IMR-90 (cell line): ENCODE results near the gene GON7. TPM values are rescaled to one million over a fixed set of nuclear protein-coding genes. Genes with fewer than 3 reads are reported as not detected.

Source experiments
- ATAC-seq: fragments of 200-7000 bp; cut with Tn5 transposase; 2 replicates; pipeline ENCODE4 v1.9.1; 2020; ENCODE audit warnings: low read depth, mild to moderate bottlenecking, moderate library complexity
- BruUV-seq: library from RNA; stranded (reverse); fragments of 400-500 nt; replicated peaks from 2 replicates; lab custom pipeline; 2021; lab: Mats Ljungman, UMichigan
- CTCF ChIA-PET: fragments of 300-600 bp; formaldehyde crosslinking; extraction: SDS; loops from one replicate; lab custom pipeline; 2021; ENCODE audit warnings: antibody characterized with exemption; lab: Yijun Ruan, JAX
- POLR2A ChIA-PET: fragments of 300-600 bp; sonication (Branson Sonifier 250); formaldehyde crosslinking; loops from one replicate; lab custom pipeline; 2022; ENCODE audit warnings: antibody characterized with exemption; ENCODE audit not compliant: unreplicated experiment; lab: Charles Lee
- DNase-seq: peaks from one replicate; pipeline ENCODE4 v3.0.0; 2013
- H2AFZ ChIP-seq: replicated peaks from 2 replicates; pipeline ENCODE3; 2013; ENCODE audit warnings: low read length, mild to moderate bottlenecking; ENCODE audit not compliant: poor library complexity
- H2AK5ac ChIP-seq: 2 replicates; pipeline ENCODE4 v1.6.1; 2013; ENCODE audit warnings: low read depth, low read length, inconsistent platforms
- H2AK9ac ChIP-seq: replicated peaks from 2 replicates; pipeline ENCODE3; 2013; ENCODE audit warnings: mild to moderate bottlenecking, low read depth, low read length, moderate library complexity; ENCODE audit not compliant: poor library complexity
- H2BK120ac ChIP-seq: 2 replicates; pipeline ENCODE4 v1.6.1; 2013; ENCODE audit warnings: low read depth, low read length, inconsistent platforms
- H2BK15ac ChIP-seq: 3 replicates; pipeline ENCODE4 v1.6.1; 2013; ENCODE audit warnings: low read depth, low read length, inconsistent platforms
- H2BK20ac ChIP-seq: 2 replicates; pipeline ENCODE4 v1.6.1; 2013; ENCODE audit warnings: low read depth, mild to moderate bottlenecking, inconsistent platforms, low read length, moderate library complexity
- H2BK5ac ChIP-seq: 2 replicates; pipeline ENCODE4 v1.6.1; 2013; ENCODE audit warnings: mild to moderate bottlenecking, low read depth, low read length, inconsistent platforms; ENCODE audit not compliant: poor library complexity, severe bottlenecking
- H3K14ac ChIP-seq: replicated peaks from 2 replicates; pipeline ENCODE4 v1.6.1; 2013; ENCODE audit warnings: low read depth, low read length, inconsistent platforms
- H3K18ac ChIP-seq: 2 replicates; pipeline ENCODE4 v1.6.1; 2013; ENCODE audit warnings: low read depth, low read length, control low read depth
- H3K23ac ChIP-seq: 2 replicates; pipeline ENCODE4 v1.6.1; 2013; ENCODE audit warnings: low read depth, low read length, inconsistent platforms
- H3K27ac ChIP-seq: 2 replicates; pipeline ENCODE4 v1.5.1; 2013; ENCODE audit warnings: mild to moderate bottlenecking, control low read depth, low read length; ENCODE audit not compliant: insufficient read depth
- H3K27me3 ChIP-seq: 2 replicates; pipeline ENCODE4 v1.6.1; 2013; ENCODE audit warnings: low read length; ENCODE audit not compliant: control insufficient read depth, insufficient read depth
- H3K36me3 ChIP-seq: 2 replicates; pipeline ENCODE4 v1.6.1; 2013; ENCODE audit warnings: low read length, mixed read lengths; ENCODE audit not compliant: control insufficient read depth, insufficient read depth
- H3K4ac ChIP-seq: 2 replicates; pipeline ENCODE4 v1.6.1; 2013; ENCODE audit warnings: low read depth, low read length, inconsistent platforms
- H3K4me1 ChIP-seq: 2 replicates; pipeline ENCODE4 v1.6.1; 2013; ENCODE audit warnings: low read length, mixed read lengths; ENCODE audit not compliant: control insufficient read depth, insufficient read depth
- H3K4me2 ChIP-seq: 2 replicates; pipeline ENCODE4 v1.6.1; 2013; ENCODE audit warnings: low read depth, mild to moderate bottlenecking, control low read depth, low read length, moderate library complexity
- H3K4me3 ChIP-seq: 2 replicates; pipeline ENCODE4 v1.5.1; 2013; ENCODE audit warnings: low read depth, mild to moderate bottlenecking, control low read depth, low read length, moderate library complexity; ENCODE audit not compliant: insufficient read depth
- H3K56ac ChIP-seq: 2 replicates; pipeline ENCODE4 v1.6.1; 2013; ENCODE audit warnings: low read length, inconsistent platforms; ENCODE audit not compliant: insufficient read depth; ENCODE audit errors: extremely low read depth
- H3K79me1 ChIP-seq, 2 experiments: 2 replicates each; pipeline ENCODE4 v1.6.1; 2013; ENCODE audit warnings: low read length in 2 of 2, inconsistent platforms in 1 of 2, low read depth in 1 of 2
- H3K9ac ChIP-seq: 2 replicates; pipeline ENCODE4 v1.6.1; 2013; ENCODE audit warnings: low read depth, low read length, control low read depth
- H3K9me1 ChIP-seq: 2 replicates; pipeline ENCODE4 v1.6.1; 2013; ENCODE audit warnings: low read length, inconsistent platforms; ENCODE audit not compliant: insufficient read depth
- H3K9me3 ChIP-seq: 2 replicates; pipeline ENCODE4 v1.6.1; 2013; ENCODE audit warnings: low read length; ENCODE audit not compliant: control insufficient read depth, insufficient read depth
- H4K20me1 ChIP-seq: 2 replicates; pipeline ENCODE4 v1.6.1; 2013; ENCODE audit warnings: low read length, inconsistent platforms; ENCODE audit not compliant: insufficient read depth
- H4K5ac ChIP-seq: 2 replicates; pipeline ENCODE4 v1.6.1; 2013; ENCODE audit warnings: mild to moderate bottlenecking, low read depth, low read length, control low read depth
- H4K8ac ChIP-seq, 2 experiments: 2 replicates each; pipeline ENCODE4 v1.6.1; 2013; ENCODE audit warnings: low read depth in 2 of 2, low read length in 2 of 2, control low read depth in 1 of 2, inconsistent platforms in 1 of 2
- H4K91ac ChIP-seq: 2 replicates; pipeline ENCODE4 v1.6.1; 2013; ENCODE audit warnings: low read depth, low read length, inconsistent platforms; ENCODE audit not compliant: insufficient read depth
- BHLHE40 ChIP-seq: fragments of 150-350 bp; IDR thresholded peaks from 2 replicates; pipeline ENCODE4 v1.6.1; 2016; ENCODE audit warnings: mild to moderate bottlenecking, low read depth, low read length
- CTCF ChIP-seq: conservative IDR thresholded peaks from 2 replicates; pipeline ENCODE4 v1.5.1; 2012; ENCODE audit warnings: mild to moderate bottlenecking, low read depth, low read length, improper control_type of control experiment
- MAZ ChIP-seq: IDR thresholded peaks from 2 replicates; pipeline ENCODE4 v1.6.1; 2012; ENCODE audit warnings: low read depth, mild to moderate bottlenecking, low read length, improper control_type of control experiment, moderate library complexity, borderline replicate concordance
- POLR2A ChIP-seq: IDR thresholded peaks from 2 replicates; pipeline ENCODE4 v1.6.1; 2012; ENCODE audit warnings: mild to moderate bottlenecking, low read depth, low read length
- RCOR1 ChIP-seq: IDR thresholded peaks from 2 replicates; pipeline ENCODE4 v1.6.1; 2012; ENCODE audit warnings: mild to moderate bottlenecking, low read length, improper control_type of control experiment; ENCODE audit not compliant: insufficient replicate concordance
- RFX5 ChIP-seq: IDR thresholded peaks from 2 replicates; pipeline ENCODE4 v1.8.0; 2012; ENCODE audit warnings: low read depth, mild to moderate bottlenecking, low read length, moderate library complexity
- WGBS, 2 experiments: methylation state at CpG; one replicate each; pipeline versions ENCODE4 v1.1.5 to v1.1.7; 2013; ENCODE audit warnings: missing lambda C conversion rate in 2 of 2; ENCODE audit not compliant: insufficient read length in 1 of 2; ENCODE audit errors: extremely low coverage in 2 of 2; 5-methylcytosine and 5-hydroxymethylcytosine counted together
- dilution Hi-C: fragments of 300-500 bp; cut with HindIII; formaldehyde crosslinking; loops from one replicate; pipeline ENCODE4 v1.14.3; 2018; ENCODE audit warnings: low sequenced_read_pairs; ENCODE audit not compliant: unreplicated experiment
- in situ Hi-C: fragments of 300-500 bp; cut with MboI; formaldehyde crosslinking; loops from 3 replicates; pipeline ENCODE4 v1.14.3; 2019; ENCODE audit warnings: low sequenced_read_pairs, inconsistent platforms, mixed read lengths
- intact Hi-C: fragments of 100-400 bp; cut with micrococcal nuclease; formaldehyde crosslinking; loops from 2 replicates; pipeline ENCODE4 v1.10.0; 2022
- polyA plus RNA-seq, 3 experiments: library from polyadenylated mRNA; depleted of rRNA; stranded (reverse); fragments of >200 nt; gene quantifications; 2 replicates each; pipeline ENCODE4 v1.2.3, GENCODE V29; 2012; ENCODE audit warnings: low replicate concordance in 1 of 3
- total RNA-seq: library from RNA; depleted of rRNA; stranded (reverse); fragments of >200 nt; gene quantifications from 2 replicates; pipeline ENCODE4 v1.2.3, GENCODE V29; 2012
- TF ChIP-seq, protein P1 (sequence below): fragments of 150-350 bp; IDR thresholded peaks from 2 replicates; pipeline ENCODE4 v1.6.1; 2017; ENCODE audit warnings: mild to moderate bottlenecking, antibody characterized with exemption, low read length, low read depth

Gene GON7
- total and polyA plus RNA-seq, 2 of the 4 experiments (the other 2 are of a cell fraction): 4.3 to 7.8 TPM

DNA sequence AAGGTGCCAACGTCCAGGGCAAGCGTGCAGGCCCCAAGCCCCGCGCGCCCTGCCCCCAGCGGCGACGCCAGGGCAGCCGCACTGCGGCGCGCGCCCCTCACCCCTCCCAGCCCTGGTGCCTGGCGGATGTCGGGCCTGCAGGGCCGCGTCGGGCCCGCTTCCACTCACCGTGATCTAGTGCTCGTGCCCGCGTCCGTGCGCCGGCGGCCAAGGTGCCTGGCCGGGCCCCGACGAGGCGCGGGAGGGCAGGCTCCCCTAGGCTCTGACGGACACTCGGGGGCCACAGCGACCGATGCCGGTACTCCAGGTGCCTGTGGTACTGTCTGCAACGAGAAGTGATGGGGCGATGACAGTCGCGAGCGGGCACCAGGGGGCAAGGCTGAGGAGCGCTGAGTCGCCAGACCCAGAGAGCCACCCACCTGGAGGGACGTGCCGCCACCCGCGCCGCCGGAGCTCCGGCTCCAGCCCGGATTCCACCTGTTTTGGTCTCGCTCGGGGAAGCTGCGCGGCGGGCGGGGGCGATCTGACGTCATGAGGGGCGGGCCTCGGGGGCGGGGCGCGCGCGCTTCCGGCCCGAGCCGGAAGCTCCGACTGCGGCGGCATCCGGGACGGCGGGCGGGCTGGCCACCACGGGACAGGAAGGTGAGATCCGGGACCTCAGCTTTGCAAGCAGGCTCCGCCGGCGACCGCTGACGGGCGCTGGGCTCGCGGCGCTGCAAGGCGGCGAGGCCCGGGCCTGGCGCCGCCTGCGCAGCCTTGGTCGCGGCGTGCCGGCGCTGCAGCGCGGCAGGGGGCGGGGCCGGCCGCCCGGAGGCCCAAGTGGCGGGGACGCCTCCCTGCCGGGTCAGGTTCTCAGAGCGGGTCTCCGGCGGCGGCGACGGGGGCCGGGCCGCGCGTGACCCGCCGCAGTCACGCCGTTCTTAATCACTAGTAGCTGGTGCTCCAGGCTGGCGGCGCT, 22.2 kb downstream of the GON7 start, which contains the start of the genes LYSET and MOAP1:
LYSET (plus strand) TSS at position 927 of the 958 bp plus-strand sequence. CDS start 89 bp downstream, outside the sequence.
MOAP1 (minus strand) TSS at position 507 of the 958 bp plus-strand sequence. CDS start 655 bp downstream, outside the sequence.
- H2BK20ac ChIP-seq: no peak within 1 kb of the TSS
- H3K56ac ChIP-seq: no peak within 1 kb of the TSS; the same call in 1 of the 2 replicates
- no peaks in the 10 kb centered on the region for H3K9me3 ChIP-seq
- peak; percentile 79 for DNase-seq
- H4K8ac ChIP-seq: peak within 1 kb of the TSS; percentile 23 to 49; a peak in 3 of 4 replicates
- no peak within 1 kb of the TSS for H2BK15ac ChIP-seq
- H3K4ac ChIP-seq: peak within 1 kb of the TSS; percentile 55
- H3K4me2 ChIP-seq: peak within 1 kb of the TSS; percentile 99
- H2BK120ac ChIP-seq: no peak within 1 kb of the TSS
- no peaks in the 10 kb centered on the region; the same call in 1 of the 2 replicates for H3K9me1 ChIP-seq
- dilution Hi-C loops: no loop called here
- H3K79me1 ChIP-seq: peaks cover 16 to 33% of the 10 kb centered on the region in 2 experiments
- peaks cover 6% of the 10 kb centered on the region; the same call in 1 of the 2 replicates for H3K36me3 ChIP-seq
- peak within 1 kb of the TSS; percentile 39; the same call in 1 of the 2 replicates for H4K91ac ChIP-seq
- ChIA-PET CTCF (interaction anchor here (0.6 to 1.4 kb wide), 4 partner anchors 22 to 959 kb away, joined by 3 to 4 read pairs (median 3); partner anchors contain the start of gene GON7), POLR2A (no interaction called here)
- no peak within 1 kb of the TSS for H2AK5ac ChIP-seq
- in situ Hi-C loops: no loop called here
- peak within 1 kb of the TSS; percentile 99 for H2AFZ ChIP-seq
- peak within 1 kb of the TSS; percentile 72 for H2BK5ac ChIP-seq
- H2AK9ac ChIP-seq: peak within 1 kb of the TSS; percentile 88
- peak within 1 kb of the TSS; percentile 88 for H3K9ac ChIP-seq
- ATAC-seq: peak; percentile 90
- H3K27ac ChIP-seq: peak within 1 kb of the TSS; percentile 74
- H3K4me3 ChIP-seq: peak within 1 kb of the TSS; percentile 99
- 0% methylated on average over 63 of the region's 124 CpGs; no CpG with 5 or more reads in 1 of the 2 experiments for WGBS, 2 experiments
- H4K5ac ChIP-seq: peak within 1 kb of the TSS; percentile 42; the same call in 1 of the 2 replicates
- TF ChIP-seq RCOR1 (no peak), RFX5 (no peak), BHLHE40 (no peak), CTCF (peak; percentile 14; the same call in 1 of the 2 replicates), MAZ (peak; percentile 83; the same call in 1 of the 2 replicates), POLR2A (peak; percentile 87)
- TF ChIP-seq, protein P1, sequence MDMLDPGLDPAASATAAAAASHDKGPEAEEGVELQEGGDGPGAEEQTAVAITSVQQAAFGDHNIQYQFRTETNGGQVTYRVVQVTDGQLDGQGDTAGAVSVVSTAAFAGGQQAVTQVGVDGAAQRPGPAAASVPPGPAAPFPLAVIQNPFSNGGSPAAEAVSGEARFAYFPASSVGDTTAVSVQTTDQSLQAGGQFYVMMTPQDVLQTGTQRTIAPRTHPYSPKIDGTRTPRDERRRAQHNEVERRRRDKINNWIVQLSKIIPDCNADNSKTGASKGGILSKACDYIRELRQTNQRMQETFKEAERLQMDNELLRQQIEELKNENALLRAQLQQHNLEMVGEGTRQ: 0 out of 2 replicates have a peak, but pooled peaks have one; percentile 24
- intact Hi-C loops: loop anchor here (1.0 kb wide), 2 partner anchors 69 to 149 kb away; partner anchors contain the start of genes BTBD7 and ITPK1
- no peaks in the 10 kb centered on the region for H3K4me1 ChIP-seq
- H3K27me3 ChIP-seq: no peaks in the 10 kb centered on the region
- H3K23ac ChIP-seq: peak within 1 kb of the TSS; percentile 72
- H3K18ac ChIP-seq: 0 out of 2 replicates have a peak within 1 kb of the TSS, but pooled peaks have one; percentile 21
- no TSS peak for BruUV-seq
- peak within 1 kb of the TSS; percentile 20; the same call in 1 of the 2 replicates for H3K14ac ChIP-seq
- no peaks in the 10 kb centered on the region; the same call in 1 of the 2 replicates for H4K20me1 ChIP-seq
